ENCODE measurements around the gene TMPRSS11B.
"Not testable (repeated sequence)": the region's sequence is repeated elsewhere in the genome, so short reads cannot be mapped to it uniquely, and the experiment has no call there.

TMPRSS11B gene, protein sequence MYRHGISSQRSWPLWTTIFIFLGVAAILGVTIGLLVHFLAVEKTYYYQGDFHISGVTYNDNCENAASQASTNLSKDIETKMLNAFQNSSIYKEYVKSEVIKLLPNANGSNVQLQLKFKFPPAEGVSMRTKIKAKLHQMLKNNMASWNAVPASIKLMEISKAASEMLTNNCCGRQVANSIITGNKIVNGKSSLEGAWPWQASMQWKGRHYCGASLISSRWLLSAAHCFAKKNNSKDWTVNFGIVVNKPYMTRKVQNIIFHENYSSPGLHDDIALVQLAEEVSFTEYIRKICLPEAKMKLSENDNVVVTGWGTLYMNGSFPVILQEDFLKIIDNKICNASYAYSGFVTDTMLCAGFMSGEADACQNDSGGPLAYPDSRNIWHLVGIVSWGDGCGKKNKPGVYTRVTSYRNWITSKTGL

DNA sequence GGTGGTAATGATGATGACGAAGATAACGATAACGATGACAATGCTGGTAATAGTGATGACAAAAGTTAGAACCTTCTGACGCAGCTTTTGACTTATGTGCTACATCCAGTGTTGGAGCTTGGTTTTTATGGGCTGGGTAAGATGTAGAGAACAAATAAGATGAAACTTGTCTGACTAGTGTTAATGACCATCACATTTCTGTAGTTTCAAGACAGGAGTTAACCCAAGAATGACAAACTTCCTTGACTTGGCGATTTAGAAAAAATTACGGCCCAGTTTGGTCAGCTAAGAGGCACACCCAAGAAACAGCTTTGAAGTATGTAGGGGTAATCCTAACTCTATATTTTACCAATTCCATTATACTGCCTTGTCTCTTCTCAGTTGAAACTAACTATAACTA is at the start of gene TMPRSS11B:
Gene TMPRSS11B (minus strand): TSS at position 101 of the 400 bp plus-strand sequence. CDS start 136 bp downstream, outside the sequence.
- no peak for DNase-seq (ENCODE audit: low spot score)

DNA sequence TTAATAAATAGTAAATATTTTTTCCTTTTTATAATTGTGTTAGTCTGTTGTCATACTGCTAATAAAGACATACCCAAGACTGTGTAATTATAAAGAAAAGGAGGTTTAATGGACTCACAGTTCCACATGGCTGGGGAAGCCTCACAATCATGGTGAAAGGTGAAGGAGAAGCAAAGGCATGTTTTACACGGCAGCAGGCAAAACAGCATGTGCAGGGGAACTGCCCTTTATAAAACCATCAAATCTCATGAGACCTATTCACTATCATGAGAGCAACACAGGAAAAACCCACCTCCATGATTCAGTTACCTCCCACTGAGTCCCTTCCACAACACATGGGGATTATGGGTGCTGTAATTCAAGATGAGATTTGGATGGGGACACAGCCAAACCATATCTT is 45.8 kb upstream of the TMPRSS11B start:
- no peak for DNase-seq (ENCODE audit: low spot score)

DNA sequence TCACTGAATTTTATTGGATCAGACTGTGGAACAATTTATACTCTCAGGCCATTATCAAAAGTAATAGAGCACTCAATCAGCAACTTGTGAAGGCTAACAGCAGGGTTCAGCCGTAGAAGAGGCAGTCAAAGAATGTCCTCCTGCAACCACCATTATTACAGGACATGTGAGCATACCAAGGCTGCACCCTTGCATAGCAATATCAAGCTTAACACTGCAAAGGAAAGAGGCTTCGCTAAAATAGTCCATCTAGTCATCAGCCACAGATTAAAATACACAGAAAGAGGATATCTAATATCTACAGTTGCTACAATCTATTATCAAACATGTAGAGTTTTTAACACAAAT is 42.9 kb upstream of the TMPRSS11B start:
- DNase-seq (ENCODE audit: low spot score), result no peak

DNA sequence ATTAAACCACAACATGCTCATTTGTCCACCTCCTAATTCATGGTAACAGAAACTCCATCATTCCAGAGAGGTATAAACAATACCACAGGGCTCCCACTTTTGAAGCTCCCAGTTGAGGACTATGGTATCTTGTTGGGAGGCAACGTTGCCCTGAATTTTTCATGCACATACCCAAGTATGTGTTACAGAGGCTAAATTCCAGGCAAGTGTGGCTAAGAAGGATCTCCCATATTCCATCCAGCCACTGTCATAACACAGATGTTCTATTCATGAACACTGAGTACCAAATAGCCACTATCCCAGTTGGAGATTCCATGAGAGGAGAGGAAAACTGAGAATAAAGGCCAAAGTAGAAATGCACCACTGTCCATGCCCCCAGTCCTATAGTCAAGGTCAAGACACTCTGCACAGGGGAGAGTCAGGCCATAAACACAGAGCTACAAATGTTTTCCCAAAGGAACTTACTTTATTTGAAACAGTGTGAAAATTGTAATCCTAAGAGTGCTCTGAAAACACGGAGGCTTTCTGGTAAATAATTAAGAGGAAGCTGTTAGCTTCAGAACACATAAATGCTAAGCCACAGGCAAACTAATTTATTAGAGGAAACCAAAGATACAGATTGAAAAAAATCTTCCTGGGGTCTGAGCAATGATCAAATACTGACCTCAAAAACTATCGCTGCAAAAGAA is 42.4 kb upstream of the TMPRSS11B start:
- DNase-seq (ENCODE audit: low spot score), result no peak

DNA sequence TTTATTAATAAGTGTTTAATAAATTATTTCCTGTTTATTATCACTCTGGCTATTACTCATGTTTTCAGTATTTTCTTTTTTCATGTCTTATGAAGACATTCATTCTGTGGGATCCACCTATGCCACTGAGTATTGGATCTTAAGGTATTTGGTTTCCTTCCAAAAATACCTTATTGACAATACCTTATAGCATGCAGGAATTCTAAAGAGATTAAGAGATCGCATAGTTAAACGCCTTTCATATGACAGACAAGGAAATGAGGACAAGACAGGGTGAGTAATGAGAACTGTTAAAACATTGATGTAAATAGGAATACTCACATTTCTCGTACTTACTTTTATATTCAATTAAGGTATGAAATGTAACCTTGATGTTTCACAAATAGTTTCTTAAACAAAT is 38.2 kb upstream of the TMPRSS11B start:
- DNase-seq (ENCODE audit: low spot score), result no peak

DNA sequence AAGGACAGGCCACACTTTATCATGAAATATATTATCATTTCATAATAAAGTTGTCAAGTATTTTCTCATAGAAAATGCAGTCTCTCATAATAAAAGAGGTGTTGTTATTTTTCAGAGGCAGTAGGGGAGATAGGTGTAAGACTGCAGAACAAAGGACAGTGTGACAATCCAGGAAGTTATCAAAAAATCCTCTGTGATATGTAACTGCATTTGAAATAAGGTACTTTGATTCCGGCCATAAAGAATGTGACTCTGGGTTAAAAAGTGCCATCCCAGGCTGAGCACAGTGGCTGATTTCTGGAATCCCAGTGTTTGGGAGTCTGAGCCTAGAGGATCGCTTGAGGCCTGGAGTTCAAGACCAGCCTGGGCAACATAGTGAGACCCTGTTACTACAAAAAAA is 37.6 kb upstream of the TMPRSS11B start:
- DNase-seq (ENCODE audit: low spot score), result no peak

DNA sequence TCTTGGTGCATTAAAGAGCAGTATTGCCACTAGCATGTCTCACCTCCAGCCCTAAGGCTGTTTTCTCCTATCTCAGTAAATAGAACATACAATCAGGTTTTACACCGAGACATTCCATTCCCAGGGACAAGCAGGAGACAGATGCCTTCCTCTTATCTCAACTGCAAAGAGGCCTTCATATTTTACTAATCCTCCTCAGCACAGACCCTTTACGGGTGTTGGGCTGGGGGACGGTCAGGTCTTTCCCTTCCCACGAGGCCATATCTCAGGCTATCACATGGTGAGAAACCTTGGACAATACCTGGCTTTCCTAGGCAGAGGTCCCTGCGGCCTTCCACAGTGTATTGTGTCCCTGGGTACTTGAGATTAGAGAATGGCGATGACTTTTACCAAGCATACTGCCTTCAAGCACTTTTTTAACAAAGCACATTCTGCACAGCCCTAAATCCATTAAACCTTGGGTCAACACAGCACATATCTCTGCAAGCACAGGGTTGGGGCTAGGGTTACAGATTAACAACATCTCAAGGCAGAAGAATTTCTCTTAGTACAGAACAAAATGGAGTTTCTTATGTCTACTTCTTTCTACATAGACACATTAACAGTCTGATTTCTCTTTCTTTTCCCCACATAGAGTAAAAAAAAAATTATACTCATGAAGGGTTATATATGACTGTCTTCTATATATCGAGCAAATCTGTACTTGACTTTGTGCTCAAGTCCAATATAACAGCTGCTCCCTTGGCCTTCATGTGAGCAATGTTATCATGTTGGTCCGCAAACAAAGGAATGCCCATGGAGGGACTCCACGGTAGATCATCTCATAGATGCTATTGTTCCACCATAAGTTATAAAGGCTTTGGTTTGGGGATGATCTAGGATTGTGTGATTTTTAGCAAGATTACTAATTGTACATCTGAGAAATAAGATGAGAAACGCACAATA is 36.6 kb upstream of the TMPRSS11B start:
- not testable (repeated sequence) for DNase-seq (ENCODE audit: low spot score)

DNA sequence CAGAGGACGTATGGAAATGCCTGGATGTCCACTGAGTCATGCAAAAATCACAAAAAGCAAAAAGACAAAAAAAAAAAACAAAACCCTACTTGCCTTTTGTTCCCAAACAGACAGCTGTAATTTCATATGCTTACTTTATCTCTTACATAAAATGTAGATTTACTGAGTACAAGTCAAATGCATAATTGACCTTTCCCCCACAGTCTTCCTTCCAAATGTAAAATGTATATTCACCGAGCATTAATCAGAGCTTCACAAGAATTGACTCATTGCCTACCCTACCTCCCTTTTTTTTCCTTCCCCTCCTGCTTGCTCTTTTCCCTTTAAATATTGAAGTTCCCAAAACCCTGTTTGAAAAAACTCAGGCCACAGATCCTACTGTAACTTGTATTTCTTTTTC is 32.5 kb upstream of the TMPRSS11B start:
- DNase-seq (ENCODE audit: low spot score), result no peak

DNA sequence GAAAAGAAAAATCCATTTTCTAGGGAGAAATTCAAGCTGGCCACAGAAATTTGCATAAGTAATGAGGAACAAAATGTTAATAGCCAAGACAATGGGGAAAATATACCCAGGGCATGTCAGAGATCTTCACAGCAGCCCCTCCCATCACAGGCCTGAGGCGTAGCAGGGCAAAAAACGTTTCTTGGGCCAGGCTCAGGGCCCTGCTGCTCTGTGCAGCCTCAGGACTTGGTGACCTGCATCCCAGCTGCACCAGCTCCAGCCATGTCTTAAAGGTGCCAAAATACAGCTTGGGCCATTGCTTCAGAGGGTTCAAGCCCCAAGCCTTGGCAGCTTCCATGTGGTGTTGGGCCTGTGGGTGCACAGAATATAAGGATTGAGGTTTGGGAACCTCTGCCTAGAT is 32.1 kb upstream of the TMPRSS11B start:
- DNase-seq (ENCODE audit: low spot score), result no peak

DNA sequence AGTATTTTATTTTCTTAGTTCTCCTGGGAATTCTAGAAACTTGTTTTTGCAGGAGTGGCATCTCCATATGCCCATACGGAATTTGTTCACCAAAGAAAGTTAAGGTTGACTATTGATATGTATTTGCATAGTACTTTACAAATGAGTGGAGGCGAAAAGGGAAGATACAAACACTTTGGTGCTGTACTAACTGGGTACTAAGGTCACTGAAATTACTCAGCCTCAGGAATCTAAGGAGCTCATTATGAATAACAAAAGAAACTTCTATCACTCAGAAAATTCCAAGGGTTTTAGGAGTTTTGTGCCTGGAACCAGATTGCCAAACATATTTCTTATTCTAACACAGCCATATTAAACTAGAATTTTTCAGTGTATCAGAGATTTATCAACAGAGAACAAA is 27.4 kb upstream of the TMPRSS11B start:
- DNase-seq (ENCODE audit: low spot score), result no peak

DNA sequence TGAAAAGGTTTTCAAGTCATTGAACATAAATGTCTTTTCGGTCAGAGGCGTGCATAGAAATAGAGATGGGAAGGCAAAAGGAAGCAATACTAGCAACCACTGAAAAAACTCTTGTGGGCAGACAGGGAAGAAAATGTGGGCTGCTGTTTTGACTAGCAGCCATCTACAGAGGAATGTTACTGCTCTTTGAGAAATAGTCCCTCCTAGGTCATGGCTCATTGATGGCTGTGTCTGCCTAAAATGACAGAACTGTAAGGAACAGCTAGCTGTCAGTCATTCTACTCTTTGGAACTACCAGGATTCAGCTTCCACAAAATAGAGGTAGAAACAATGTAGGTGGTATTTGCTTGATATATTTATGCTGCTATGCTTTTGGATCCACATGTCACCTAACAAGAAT is 26.9 kb upstream of the TMPRSS11B start:
- DNase-seq (ENCODE audit: low spot score), result peak; percentile 4

DNA sequence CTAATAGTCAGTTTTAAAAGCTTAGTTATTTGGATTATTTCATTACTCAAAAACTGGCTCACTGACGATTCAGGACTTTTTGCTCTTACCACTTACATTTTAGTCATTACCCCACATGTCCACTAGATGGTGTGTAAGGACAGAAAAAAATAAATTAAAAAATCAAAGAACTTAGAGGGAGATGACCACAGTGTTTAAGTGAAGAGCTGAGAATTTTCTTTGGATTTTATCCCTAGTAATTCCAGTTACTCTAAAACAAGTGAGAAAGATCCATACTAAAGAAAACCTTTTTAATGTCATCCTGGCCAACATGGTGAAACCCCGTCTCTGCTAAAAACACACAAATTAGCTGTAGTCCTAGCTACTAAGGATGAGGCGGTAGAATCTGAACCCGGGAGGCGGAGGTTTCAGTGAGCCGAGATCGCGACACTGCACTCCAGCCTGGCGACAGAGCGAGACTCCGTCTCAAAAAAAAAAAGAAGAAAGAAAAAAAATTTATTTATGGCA is 26.4 kb upstream of the TMPRSS11B start:
- DNase-seq (ENCODE audit: low spot score), result peak; percentile 89

DNA sequence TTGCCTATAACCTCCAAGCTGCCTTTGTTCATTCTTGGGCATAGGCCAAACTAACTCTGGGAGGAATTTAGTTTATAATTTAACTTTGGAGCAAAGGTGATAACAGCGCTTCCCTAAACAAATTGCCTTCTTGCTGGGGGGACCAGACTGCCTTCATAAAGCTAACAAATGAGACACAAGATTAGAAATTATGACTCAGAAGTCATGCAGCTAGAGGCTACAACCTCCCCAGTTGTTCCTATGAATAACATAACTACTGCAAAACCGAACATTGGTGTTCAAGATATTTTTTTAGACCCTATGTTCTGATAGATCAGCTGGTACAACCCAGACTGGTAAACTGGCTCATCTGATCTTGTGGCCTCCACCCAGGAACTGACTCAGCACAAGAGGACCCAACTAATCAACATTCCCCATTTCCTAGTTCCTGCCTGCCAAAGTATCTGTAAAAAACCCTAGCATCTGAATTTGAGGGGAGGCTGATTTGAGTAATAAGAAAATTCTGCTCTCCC is 22.0 kb upstream of the TMPRSS11B start:
- no peak for DNase-seq (ENCODE audit: low spot score)

DNA sequence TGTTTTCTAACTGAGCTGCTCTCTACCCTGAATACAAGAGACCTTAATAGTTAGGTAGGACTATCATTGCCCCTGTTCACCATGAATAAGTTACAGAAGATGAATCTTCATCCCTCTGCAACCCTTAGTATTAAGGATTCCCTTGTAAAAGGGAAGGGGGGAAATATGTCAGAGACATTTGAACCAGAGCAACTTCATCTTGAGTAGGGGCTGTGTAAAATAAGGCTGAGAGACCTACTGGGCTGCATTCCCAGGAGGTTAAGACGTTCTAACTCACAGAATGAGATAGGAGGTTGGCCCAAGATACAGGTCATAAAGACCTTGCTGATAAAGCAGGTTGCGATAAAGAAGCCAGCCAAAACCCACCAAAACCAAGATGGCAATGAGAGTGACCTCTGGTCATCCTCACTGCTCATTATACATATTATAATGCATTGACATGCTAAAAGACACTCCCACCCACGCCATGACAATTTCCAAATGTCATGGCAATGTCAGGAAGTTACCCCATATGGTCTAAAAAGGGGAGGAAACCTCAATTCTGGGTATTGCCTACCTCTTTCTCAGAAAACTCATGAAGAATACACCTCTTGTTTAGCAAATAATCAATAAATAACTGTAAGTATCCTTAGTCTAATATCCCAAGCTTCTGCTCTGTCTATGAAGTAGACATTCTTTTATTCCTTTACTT is 19.5 kb upstream of the TMPRSS11B start:
- no peak for DNase-seq (ENCODE audit: low spot score)

DNA sequence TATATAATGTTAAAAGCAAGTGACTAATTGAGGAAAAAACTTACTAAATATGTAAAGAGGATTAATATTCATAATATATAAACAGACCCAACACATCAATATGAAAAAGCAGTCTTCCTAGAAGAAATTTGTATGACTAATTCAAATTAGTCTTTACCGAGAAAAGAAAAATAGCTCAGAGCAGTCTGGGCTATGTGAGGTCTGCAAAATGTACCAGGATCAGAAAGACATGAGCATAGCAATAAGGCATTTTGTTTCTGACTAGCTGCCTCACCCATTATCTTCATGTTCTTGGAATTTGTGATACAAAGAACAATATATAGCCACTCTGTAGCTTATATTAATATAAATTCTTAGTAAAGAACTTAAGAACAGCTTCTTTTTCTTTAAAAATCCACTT is 13.7 kb upstream of the TMPRSS11B start:
- DNase-seq (ENCODE audit: low spot score), result no peak

DNA sequence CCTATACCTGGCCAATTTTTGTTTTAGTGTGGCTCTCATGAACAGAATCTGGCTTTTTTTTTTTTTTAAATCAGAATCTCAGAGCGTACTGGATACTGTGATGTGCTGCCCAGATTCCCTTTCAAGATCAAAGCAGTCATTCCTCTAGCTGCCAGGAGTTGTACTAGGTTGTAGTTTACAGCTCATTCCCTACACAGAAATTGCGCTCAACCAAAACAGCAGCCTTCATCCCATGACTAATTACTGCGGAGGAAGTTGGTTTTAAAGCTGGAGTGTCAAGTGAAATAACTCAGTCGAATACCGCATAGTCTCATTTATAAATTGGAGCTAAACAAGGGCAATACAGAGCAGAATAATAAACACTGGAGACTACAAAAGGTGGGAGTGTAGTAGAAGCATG is 12.2 kb upstream of the TMPRSS11B start:
- DNase-seq (ENCODE audit: low spot score), result no peak

DNA sequence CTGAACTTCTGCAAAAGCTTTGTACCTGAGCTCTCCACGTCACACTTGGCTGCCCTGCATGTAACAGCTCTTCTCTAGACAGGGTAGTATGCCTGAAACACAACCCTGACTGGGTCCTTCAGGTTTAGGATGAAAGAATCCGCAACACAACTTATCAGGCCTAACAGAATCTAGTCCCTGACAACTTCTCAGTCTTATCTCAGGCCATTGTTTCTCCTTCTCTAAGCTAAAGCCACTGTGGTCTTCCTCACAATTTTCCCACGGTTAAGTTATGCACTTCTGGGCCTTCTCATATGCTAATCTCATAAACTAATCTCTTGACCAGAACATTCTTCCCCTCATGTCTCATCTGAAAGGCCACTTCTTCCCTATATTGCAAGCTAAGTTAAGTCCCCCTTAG is 10.8 kb upstream of the TMPRSS11B start:
- DNase-seq (ENCODE audit: low spot score), result no peak

DNA sequence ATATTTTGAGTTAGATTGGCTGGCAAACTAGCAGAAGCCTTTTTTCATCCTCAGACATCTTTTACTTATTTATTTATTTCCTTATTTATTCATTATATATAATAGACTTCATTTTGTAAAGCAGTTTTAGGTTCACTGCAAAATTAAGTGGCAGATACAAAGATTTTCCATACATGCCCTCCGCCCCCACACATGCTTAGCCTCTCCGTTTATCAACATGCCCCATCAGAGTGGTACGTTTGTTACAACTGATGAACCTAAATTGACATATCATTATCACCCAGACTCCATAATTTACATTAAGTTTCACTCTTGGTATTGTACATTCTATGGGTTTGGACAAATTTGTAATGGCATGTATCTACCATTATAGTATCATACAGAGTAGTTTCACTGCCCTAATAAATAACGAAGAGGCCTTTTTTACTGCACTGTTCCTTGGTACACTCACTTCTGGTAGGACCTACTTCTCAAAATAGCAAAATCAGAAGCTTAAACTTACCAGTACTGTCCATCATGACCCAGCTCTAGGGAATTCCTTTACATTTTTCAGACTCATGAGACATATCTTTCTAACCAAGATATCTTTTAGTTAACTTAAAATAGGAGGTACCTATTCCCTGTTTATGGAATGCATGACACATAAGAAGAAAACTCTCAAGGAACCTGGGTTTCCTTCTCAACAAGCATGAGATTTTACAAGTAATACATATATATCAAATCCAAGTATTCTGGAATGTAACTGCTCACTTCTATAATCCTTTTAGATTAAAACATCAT is 4.8 kb upstream of the TMPRSS11B start:
- no peak for DNase-seq (ENCODE audit: low spot score)

DNA sequence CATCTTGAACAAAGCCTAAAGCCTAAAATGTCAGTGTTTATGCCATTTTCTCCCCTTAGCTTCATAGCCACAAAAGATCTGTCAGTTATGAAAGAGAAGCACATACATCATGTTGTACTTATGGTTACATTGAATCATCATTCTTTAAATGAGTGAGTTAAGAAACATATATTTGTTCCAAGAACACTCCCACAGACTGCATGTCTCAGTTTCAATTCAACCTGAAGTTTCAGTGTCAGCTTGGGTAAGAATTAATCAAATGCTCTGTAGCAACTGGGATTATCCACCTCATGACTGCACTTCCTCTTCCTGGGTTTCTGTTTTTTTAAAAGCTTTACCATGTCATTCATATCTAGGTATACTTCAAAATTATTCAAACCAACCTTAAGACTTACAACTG is 3.9 kb upstream of the TMPRSS11B start:
- DNase-seq (ENCODE audit: low spot score), result no peak

DNA sequence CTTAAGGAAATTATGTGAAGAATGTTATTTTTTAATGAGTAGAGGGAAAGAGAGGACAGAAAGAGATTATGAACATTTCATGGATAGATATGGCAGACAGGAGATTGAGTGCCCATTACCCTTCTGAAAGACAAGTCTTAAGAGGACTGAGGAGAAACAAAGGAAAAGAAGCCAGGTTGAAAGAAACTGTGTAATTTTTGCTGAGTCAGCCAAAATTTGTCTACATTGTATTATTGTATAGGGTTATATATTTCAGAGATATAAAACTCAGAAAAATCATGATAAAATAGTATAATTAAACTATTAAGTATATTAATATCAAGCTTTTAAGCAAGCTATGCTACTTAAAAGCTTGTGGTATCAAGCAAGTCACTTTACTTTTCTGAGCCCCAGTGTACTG is 4.9 kb downstream of the TMPRSS11B start:
- no peak for DNase-seq (ENCODE audit: low spot score)

DNA sequence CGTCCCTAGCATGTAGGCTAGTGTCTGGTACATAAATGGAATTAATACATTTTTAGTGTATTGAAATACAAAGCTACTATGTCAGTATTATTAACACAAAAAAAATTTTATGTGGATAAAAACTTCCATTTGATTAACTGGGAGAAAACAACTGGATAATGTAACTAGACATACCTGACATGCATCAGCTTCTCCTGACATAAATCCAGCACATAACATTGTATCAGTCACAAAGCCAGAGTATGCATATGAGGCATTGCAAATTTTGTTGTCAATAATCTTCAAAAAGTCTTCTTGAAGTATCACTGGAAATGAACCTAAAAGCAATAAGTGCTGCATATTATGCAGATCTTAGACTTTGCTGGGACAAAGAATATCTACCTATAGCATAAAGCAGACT is 16.9 kb downstream of the TMPRSS11B start:
- DNase-seq (ENCODE audit: low spot score), result no peak

Data from pons (tissue), 1 donor.